ENCODE data around the gene MRPL18. TPM values are rescaled to one million over a fixed set of nuclear protein-coding genes. Genes with fewer than 3 reads are reported as not detected.

Gene MRPL18
- total RNA-seq, 1 experiment from 2014 or later = 95.2 TPM

DNA sequence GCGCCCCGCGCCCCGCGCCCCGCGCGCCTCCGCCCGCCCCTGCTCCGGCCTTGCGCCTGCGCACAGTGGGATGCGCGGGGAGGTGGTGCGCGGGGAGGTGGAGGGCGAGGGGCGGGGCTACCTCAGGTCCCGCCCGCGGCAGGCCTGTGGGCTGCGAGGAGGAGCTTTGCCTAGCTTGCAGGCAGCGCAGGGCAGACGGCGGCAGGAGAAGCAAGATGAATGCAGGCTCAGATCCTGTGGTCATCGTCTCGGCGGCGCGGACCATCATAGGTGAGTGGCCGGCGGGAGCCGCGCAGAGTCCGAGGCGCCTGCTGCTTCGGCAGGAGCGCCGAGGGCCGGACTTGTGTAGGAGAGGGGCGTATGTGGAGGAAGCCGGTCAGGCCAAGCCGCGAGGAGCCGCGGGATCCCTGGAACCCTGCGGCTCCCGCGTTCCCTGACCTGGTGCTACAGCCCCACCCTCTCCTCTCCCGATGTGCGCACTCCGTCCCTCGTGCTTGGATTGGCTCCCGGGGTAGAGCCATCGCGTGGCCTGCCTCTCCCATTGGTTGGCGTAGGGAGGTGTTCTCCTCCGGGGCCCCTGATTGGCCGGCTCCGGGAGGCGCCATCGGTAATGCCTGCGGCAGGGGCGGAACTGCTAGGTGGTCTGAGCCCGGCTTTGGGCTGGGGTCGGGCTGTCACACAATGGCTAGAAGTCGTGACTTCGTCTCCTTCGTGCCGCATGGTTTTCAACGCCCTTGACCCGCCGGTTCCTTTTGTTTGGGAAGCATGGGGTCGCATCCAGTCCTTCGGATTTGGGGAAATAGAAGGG lies 28.2 kb upstream of the MRPL18 start, which contains the start of gene ACAT2 (continued):
- TF ChIP-seq ZMAT4 (CRISPR knock-in tag; IDR thresholded peaks at IDR 0.05) (no peak), NFYB (CRISPR knock-in tag; conservative IDR thresholded peaks at IDR 0.05; ENCODE audit: low read depth) (peak; percentile 94), GRHL2 (CRISPR knock-in tag; IDR thresholded peaks at IDR 0.05; ENCODE audit: insufficient replicate concordance, severe bottlenecking) (no peak), ZSCAN18 (CRISPR knock-in tag; IDR thresholded peaks at IDR 0.05) (no peak), TEAD1 (CRISPR knock-in tag; IDR thresholded peaks at IDR 0.05) (no peak), ZNF423 (CRISPR knock-in tag; IDR thresholded peaks at IDR 0.05) (no peak), ZNF416 (CRISPR knock-in tag; IDR thresholded peaks at IDR 0.05) (no peak), FOXP1 (CRISPR knock-in tag; IDR thresholded peaks at IDR 0.05; ENCODE audit: borderline replicate concordance) (no peak), USF2 (CRISPR knock-in tag; IDR thresholded peaks at IDR 0.05) (no peak), ESRRA (CRISPR knock-in tag; IDR thresholded peaks at IDR 0.05; ENCODE audit: borderline replicate concordance) (no peak), ARID4B (CRISPR knock-in tag; IDR thresholded peaks at IDR 0.05; ENCODE audit: borderline replicate concordance) (peak; percentile 24; the same call in 1 of the 2 replicates), FOXJ3 (CRISPR knock-in tag; IDR thresholded peaks at IDR 0.05; ENCODE audit: borderline replicate concordance) (no peak), IRF1 (CRISPR knock-in tag; IDR thresholded peaks at IDR 0.05) (no peak), ETV6 (CRISPR knock-in tag; IDR thresholded peaks at IDR 0.05) (no peak; the same call in 1 of the 2 replicates), CREB1 (CRISPR knock-in tag; IDR thresholded peaks at IDR 0.05) (peak; percentile 58; the same call in 1 of the 2 replicates), ZNF317 (CRISPR knock-in tag; IDR thresholded peaks at IDR 0.05; ENCODE audit: borderline replicate concordance, low read depth) (no peak), TCF7 (CRISPR knock-in tag; IDR thresholded peaks at IDR 0.05; ENCODE audit: low read depth) (no peak), ZNF671 (CRISPR knock-in tag; IDR thresholded peaks at IDR 0.05) (no peak), NFE2L1 (CRISPR knock-in tag; IDR thresholded peaks at IDR 0.05) (no peak), NFATC4 (CRISPR knock-in tag; IDR thresholded peaks at IDR 0.05) (no peak), TEAD4 (CRISPR knock-in tag; IDR thresholded peaks at IDR 0.05) (no peak), MAX (CRISPR knock-in tag; IDR thresholded peaks at IDR 0.05) (no peak), ZNF138 (CRISPR knock-in tag; conservative IDR thresholded peaks at IDR 0.05) (no peak)
- TF ChIP-seq, protein P1, sequence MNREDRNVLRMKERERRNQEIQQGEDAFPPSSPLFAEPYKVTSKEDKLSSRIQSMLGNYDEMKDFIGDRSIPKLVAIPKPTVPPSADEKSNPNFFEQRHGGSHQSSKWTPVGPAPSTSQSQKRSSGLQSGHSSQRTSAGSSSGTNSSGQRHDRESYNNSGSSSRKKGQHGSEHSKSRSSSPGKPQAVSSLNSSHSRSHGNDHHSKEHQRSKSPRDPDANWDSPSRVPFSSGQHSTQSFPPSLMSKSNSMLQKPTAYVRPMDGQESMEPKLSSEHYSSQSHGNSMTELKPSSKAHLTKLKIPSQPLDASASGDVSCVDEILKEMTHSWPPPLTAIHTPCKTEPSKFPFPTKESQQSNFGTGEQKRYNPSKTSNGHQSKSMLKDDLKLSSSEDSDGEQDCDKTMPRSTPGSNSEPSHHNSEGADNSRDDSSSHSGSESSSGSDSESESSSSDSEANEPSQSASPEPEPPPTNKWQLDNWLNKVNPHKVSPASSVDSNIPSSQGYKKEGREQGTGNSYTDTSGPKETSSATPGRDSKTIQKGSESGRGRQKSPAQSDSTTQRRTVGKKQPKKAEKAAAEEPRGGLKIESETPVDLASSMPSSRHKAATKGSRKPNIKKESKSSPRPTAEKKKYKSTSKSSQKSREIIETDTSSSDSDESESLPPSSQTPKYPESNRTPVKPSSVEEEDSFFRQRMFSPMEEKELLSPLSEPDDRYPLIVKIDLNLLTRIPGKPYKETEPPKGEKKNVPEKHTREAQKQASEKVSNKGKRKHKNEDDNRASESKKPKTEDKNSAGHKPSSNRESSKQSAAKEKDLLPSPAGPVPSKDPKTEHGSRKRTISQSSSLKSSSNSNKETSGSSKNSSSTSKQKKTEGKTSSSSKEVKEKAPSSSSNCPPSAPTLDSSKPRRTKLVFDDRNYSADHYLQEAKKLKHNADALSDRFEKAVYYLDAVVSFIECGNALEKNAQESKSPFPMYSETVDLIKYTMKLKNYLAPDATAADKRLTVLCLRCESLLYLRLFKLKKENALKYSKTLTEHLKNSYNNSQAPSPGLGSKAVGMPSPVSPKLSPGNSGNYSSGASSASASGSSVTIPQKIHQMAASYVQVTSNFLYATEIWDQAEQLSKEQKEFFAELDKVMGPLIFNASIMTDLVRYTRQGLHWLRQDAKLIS (CRISPR knock-in tag; IDR thresholded peaks at IDR 0.05; ENCODE audit: borderline replicate concordance) = no peak
- TF ChIP-seq, protein P2, sequence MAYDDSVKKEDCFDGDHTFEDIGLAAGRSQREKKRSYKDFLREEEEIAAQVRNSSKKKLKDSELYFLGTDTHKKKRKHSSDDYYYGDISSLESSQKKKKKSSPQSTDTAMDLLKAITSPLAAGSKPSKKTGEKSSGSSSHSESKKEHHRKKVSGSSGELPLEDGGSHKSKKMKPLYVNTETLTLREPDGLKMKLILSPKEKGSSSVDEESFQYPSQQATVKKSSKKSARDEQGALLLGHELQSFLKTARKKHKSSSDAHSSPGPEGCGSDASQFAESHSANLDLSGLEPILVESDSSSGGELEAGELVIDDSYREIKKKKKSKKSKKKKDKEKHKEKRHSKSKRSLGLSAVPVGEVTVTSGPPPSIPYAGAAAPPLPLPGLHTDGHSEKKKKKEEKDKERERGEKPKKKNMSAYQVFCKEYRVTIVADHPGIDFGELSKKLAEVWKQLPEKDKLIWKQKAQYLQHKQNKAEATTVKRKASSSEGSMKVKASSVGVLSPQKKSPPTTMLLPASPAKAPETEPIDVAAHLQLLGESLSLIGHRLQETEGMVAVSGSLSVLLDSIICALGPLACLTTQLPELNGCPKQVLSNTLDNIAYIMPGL (CRISPR knock-in tag; IDR thresholded peaks at IDR 0.05) = no peak; the same call in 1 of the 2 replicates
